22Rv1 (cell line): ENCODE results near the gene COA1.
"Not testable (repeated sequence)": the region's sequence is repeated elsewhere in the genome, so short reads cannot be mapped to it uniquely, and the experiment has no call there.

ENCODE experiments used
- H3K27ac ChIP-seq: fragments of 450-650 bp; 2 replicates; pipeline ENCODE4 v1.5.1; 2017
- ZFX ChIP-seq: fragments of 450-650 bp; IDR thresholded peaks from 2 replicates; pipeline ENCODE4 v1.6.1; 2017; ENCODE audit warnings: antibody characterized with exemption, borderline replicate concordance
- TF ChIP-seq, protein P1 (sequence below): fragments of 450-650 bp; IDR thresholded peaks from 2 replicates; pipeline ENCODE4 v1.5.1; 2017; ENCODE audit warnings: mild to moderate bottlenecking

The COA1 gene

DNA sequence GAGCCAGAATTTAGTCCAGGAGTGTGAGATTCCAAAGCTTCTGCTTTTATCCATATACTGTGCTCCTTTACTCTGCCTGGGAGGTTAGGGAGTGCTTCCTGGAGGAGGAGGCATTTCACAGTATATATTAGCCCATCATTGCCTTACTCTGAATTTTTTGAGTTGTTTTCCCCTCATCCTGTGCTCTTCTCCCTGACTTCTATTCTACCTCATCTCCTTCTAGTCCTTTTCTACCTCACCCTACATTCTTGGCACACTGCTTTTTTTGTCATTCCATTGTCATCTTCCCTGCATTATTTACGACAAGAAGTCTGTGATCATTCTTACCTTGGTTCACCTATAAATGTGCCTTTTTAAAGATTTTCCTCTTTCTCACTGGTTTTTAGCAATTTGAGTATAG, 125.1 kb downstream of the COA1 start:
- TF ChIP-seq ZFX: no peak
- TF ChIP-seq, protein P1, sequence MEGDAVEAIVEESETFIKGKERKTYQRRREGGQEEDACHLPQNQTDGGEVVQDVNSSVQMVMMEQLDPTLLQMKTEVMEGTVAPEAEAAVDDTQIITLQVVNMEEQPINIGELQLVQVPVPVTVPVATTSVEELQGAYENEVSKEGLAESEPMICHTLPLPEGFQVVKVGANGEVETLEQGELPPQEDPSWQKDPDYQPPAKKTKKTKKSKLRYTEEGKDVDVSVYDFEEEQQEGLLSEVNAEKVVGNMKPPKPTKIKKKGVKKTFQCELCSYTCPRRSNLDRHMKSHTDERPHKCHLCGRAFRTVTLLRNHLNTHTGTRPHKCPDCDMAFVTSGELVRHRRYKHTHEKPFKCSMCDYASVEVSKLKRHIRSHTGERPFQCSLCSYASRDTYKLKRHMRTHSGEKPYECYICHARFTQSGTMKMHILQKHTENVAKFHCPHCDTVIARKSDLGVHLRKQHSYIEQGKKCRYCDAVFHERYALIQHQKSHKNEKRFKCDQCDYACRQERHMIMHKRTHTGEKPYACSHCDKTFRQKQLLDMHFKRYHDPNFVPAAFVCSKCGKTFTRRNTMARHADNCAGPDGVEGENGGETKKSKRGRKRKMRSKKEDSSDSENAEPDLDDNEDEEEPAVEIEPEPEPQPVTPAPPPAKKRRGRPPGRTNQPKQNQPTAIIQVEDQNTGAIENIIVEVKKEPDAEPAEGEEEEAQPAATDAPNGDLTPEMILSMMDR: no peak
- H3K27ac ChIP-seq: no peak overlapping the region

DNA sequence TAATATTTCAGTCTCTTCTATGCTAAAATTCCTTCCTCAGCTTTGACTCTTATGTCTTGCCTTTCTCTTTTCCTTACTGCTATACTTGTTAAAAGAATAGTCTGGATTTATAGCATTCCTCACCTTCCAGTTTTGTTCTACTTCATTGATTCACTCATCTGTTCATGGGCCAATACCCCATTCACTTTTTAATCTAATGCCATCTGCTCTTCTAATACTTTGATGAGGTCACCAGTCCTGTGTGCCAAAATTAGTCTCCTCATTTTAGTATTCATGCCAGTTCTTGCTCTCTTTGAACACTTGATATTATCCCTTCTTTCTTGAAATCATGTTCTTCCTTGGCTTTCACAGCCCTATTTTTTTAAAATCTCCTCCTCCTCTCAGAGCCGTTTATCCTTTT, 127.1 kb downstream of the COA1 start:
- TF ChIP-seq ZFX: no peak
- TF ChIP-seq, protein P1: no peak

DNA sequence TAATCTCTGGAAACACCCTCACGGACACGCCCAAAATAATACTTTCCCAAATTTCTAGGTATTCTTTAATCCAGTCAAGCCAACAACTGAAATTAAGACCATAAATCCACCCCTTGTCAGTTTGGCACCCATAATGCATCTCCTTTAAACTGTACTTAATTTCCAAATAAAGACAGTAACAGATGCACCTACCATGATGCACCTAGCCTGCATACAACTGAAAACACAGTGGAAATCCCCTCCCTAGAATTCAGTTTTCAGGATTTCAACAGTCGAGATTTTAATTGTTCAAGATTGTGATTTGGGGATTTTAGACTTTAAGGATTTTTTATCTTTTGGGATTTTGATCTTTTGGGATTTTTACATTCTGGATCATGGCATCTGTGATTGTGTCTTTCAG, 129.3 kb downstream of the COA1 start:
- no peak overlapping the region for H3K27ac ChIP-seq
- no peak for TF ChIP-seq ZFX
- TF ChIP-seq, protein P1: no peak

More for the DNA sequence above, 127.1 kb downstream of the COA1 start:
- no peak overlapping the region for H3K27ac ChIP-seq

DNA sequence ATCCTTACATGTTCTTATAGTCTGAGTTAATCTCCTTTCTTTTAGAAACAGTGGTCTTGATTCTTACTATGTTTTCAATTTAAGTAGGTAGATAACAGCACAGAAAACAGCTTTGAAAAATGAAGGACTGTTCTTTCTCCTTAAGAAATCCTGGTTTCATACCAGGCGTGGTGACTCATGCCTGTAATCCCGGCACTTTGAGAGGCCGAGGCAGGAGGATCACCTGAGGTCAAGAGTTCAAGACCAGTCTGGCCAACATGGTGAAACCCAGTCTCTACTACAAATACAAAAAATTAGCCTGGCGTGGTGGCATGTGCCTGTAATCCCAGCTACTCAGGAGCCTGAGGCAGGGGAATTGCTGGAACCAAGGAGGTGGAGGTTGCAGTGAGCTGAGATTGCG, 132.9 kb downstream of the COA1 start:
- not testable (repeated sequence) for H3K27ac ChIP-seq

DNA sequence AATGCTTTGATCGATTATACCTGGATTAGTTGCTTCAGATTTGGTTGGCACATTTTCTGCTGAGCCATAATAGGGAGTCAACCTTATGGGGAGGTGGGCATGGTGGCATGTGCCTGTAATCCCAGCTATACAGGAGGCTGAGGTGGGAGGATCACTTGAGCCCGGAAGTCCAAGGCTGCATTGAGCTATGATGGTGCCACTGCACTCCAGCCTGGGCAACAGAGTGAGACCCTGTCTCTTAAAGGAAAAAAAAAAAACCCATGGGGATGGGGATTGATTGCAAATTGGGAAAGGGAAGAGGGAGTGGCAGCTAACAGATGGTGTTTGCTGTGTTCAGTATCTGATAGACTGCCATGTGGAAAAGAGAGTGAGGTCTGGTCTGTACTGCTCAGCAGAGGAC, 135.3 kb downstream of the COA1 start:
- no peak overlapping the region for H3K27ac ChIP-seq
- TF ChIP-seq ZFX: no peak
- TF ChIP-seq, protein P1: no peak

DNA sequence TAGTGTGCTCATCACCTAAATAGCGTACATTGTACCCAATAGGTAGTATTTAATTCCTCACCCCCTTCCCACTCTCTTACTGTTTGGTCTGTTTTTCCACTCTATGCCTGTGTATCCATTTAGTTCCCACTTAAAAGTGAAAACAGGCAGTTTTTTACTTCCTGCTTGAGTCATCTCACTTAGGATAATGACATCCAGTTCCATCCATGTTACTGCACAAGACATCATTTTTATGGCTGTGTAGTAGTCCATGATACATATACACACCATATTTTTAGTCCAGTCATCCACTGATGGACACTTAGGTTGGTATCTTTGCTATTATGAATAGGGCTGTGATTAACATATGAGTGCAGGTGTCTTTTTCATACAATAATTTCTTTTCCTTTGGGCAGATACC, 136.3 kb downstream of the COA1 start:
- TF ChIP-seq ZFX: no peak
- TF ChIP-seq, protein P1: no peak
- no peak overlapping the region for H3K27ac ChIP-seq

DNA sequence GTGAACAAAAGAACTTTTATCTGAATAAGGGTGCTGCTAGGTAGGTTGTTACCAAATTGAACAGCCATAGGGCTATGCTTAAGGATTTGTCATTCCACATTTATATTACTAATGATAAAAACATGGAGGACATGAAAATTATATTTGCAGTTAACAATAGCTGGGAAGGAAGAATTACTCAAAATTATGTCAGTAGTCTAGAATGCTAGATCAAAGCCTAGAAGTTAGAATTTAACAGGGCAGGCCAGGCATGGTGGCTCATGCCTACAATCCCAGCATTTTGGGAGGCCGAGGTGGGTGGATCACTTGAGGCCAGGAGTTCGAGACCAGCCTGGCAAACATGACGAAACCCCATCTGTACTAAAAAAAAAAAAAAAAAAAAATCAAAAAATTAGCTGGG, 137.0 kb downstream of the COA1 start:
- H3K27ac ChIP-seq: no peak overlapping the region
- TF ChIP-seq, protein P1: no peak
- no peak for TF ChIP-seq ZFX

DNA sequence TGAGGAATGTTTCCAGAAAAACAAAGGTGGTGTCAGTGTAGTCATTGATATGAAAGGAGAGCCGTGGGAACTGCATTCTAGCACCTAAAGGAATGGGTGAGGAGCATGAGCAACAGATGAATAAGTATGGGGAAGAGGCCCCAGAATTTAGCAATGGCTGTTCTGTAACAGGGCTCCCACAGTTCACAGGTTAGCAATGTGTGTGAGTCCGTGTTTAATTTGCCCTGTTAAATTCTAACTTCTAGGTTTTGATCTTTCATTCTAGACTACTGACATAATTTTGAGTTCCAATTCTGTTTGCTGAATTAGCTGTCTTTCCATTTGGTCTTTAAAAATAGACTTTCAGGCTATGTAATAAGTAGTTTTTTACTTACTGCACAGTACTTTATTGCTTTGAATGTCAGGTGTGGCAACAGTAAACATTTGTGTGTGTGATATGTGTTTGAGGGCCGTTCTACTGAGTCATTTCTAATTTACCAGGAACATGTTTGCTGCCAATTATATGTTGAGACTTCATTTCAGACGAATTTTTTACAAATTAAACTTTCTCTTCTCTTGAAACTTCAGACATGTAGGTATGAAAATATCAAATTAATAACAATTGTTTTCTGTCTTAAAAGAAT, 137.7 kb downstream of the COA1 start:
- H3K27ac ChIP-seq: no peak overlapping the region
- TF ChIP-seq, protein P1: no peak
- TF ChIP-seq ZFX: no peak
